ENCODE data around the gene VWA2.

The VWA2 gene

GRCh38 chr10:114252883-114253282 lies 13.8 kb downstream of the VWA2 start:
- no peaks in the 10 kb centered on the region for H3K36me3 ChIP-seq (ENCODE audit: insufficient read depth, low read length)
- no peaks in the 10 kb centered on the region for H3K4me1 ChIP-seq (ENCODE audit: insufficient read depth, low read length)
- H3K9me3 ChIP-seq (ENCODE audit: low read length), result no peaks in the 10 kb centered on the region
- H3K4me3 ChIP-seq (ENCODE audit: low read length), result no peak overlapping the region
- H3K27me3 ChIP-seq (ENCODE audit: insufficient read depth, low read length), result no peaks in the 10 kb centered on the region
- H2AFZ ChIP-seq (ENCODE audit: low read depth, low read length), result no peak overlapping the region

GRCh38 chr10:114255227-114255626 lies 16.2 kb downstream of the VWA2 start:
- Histone ChIP-seq H3K9me3 (ENCODE audit: low read length) (no peaks in the 10 kb centered on the region), H3K36me3 (ENCODE audit: insufficient read depth, low read length) (no peaks in the 10 kb centered on the region), H3K4me1 (ENCODE audit: insufficient read depth, low read length) (no peaks in the 10 kb centered on the region), H3K4me3 (ENCODE audit: low read length) (no peak overlapping the region), H3K27me3 (ENCODE audit: insufficient read depth, low read length) (peaks cover 4% of the 10 kb centered on the region), H2AFZ (ENCODE audit: low read depth, low read length) (no peak overlapping the region)

- Histone ChIP-seq H3K4me1 (ENCODE audit: insufficient read depth, low read length) (no peaks in the 10 kb centered on the region), H3K9me3 (ENCODE audit: low read length) (no peaks in the 10 kb centered on the region), H2AFZ (ENCODE audit: low read depth, low read length) (no peak overlapping the region), H3K4me3 (ENCODE audit: low read length) (no peak overlapping the region), H3K36me3 (ENCODE audit: insufficient read depth, low read length) (no peaks in the 10 kb centered on the region), H3K27me3 (ENCODE audit: insufficient read depth, low read length) (peaks cover 4% of the 10 kb centered on the region)
These were observed 17.1 kb downstream of the VWA2 start for GRCh38 chr10:114256008-114256765.

- Histone ChIP-seq H2AFZ (ENCODE audit: low read depth, low read length) (no peak overlapping the region), H3K4me1 (ENCODE audit: insufficient read depth, low read length) (no peaks in the 10 kb centered on the region), H3K36me3 (ENCODE audit: insufficient read depth, low read length) (no peaks in the 10 kb centered on the region), H3K9me3 (ENCODE audit: low read length) (no peaks in the 10 kb centered on the region), H3K27me3 (ENCODE audit: insufficient read depth, low read length) (peaks cover 4% of the 10 kb centered on the region), H3K4me3 (ENCODE audit: low read length) (no peak overlapping the region)
These were observed 17.8 kb downstream of the VWA2 start for GRCh38 chr10:114256822-114257221.

- Histone ChIP-seq H3K4me3 (ENCODE audit: low read length) (no peak overlapping the region), H2AFZ (ENCODE audit: low read depth, low read length) (no peak overlapping the region), H3K27me3 (ENCODE audit: insufficient read depth, low read length) (peaks cover 4% of the 10 kb centered on the region), H3K9me3 (ENCODE audit: low read length) (no peaks in the 10 kb centered on the region), H3K36me3 (ENCODE audit: insufficient read depth, low read length) (no peaks in the 10 kb centered on the region), H3K4me1 (ENCODE audit: insufficient read depth, low read length) (no peaks in the 10 kb centered on the region)
These were observed 18.4 kb downstream of the VWA2 start for GRCh38 chr10:114257498-114257897.

GRCh38 chr10:114258274-114258840 lies 19.3 kb downstream of the VWA2 start:
- Histone ChIP-seq H3K9me3 (ENCODE audit: low read length) (no peaks in the 10 kb centered on the region), H3K4me3 (ENCODE audit: low read length) (no peak overlapping the region), H3K36me3 (ENCODE audit: insufficient read depth, low read length) (no peaks in the 10 kb centered on the region), H2AFZ (ENCODE audit: low read depth, low read length) (no peak overlapping the region), H3K27me3 (ENCODE audit: insufficient read depth, low read length) (peaks cover 4% of the 10 kb centered on the region), H3K4me1 (ENCODE audit: insufficient read depth, low read length) (no peaks in the 10 kb centered on the region)

- H2AFZ ChIP-seq (ENCODE audit: low read depth, low read length), result no peak overlapping the region
- H3K4me3 ChIP-seq (ENCODE audit: low read length), result no peak overlapping the region
- H3K27me3 ChIP-seq (ENCODE audit: insufficient read depth, low read length), result peaks cover 4% of the 10 kb centered on the region
- no peaks in the 10 kb centered on the region for H3K36me3 ChIP-seq (ENCODE audit: insufficient read depth, low read length)
- H3K9me3 ChIP-seq (ENCODE audit: low read length), result no peaks in the 10 kb centered on the region
- H3K4me1 ChIP-seq (ENCODE audit: insufficient read depth, low read length), result no peaks in the 10 kb centered on the region
These were observed 20.8 kb downstream of the VWA2 start for GRCh38 chr10:114259824-114260223.

GRCh38 chr10:114260366-114260765 lies 21.3 kb downstream of the VWA2 start:
- Histone ChIP-seq H3K36me3 (ENCODE audit: insufficient read depth, low read length) (no peaks in the 10 kb centered on the region), H2AFZ (ENCODE audit: low read depth, low read length) (no peak overlapping the region), H3K27me3 (ENCODE audit: insufficient read depth, low read length) (peaks cover 4% of the 10 kb centered on the region), H3K4me3 (ENCODE audit: low read length) (no peak overlapping the region), H3K9me3 (ENCODE audit: low read length) (no peaks in the 10 kb centered on the region), H3K4me1 (ENCODE audit: insufficient read depth, low read length) (no peaks in the 10 kb centered on the region)

- no peaks in the 10 kb centered on the region for H3K36me3 ChIP-seq (ENCODE audit: insufficient read depth, low read length)
- H3K4me1 ChIP-seq (ENCODE audit: insufficient read depth, low read length), result no peaks in the 10 kb centered on the region
- peaks cover 4% of the 10 kb centered on the region for H3K27me3 ChIP-seq (ENCODE audit: insufficient read depth, low read length)
- H3K4me3 ChIP-seq (ENCODE audit: low read length), result no peak overlapping the region
- no peak overlapping the region for H2AFZ ChIP-seq (ENCODE audit: low read depth, low read length)
- H3K9me3 ChIP-seq (ENCODE audit: low read length), result no peaks in the 10 kb centered on the region
These were observed 22.0 kb downstream of the VWA2 start for GRCh38 chr10:114261076-114261475.

- H3K4me1 ChIP-seq (ENCODE audit: insufficient read depth, low read length), result no peaks in the 10 kb centered on the region
- H3K4me3 ChIP-seq (ENCODE audit: low read length), result no peak overlapping the region
These were observed 23.4 kb downstream of the VWA2 start for GRCh38 chr10:114262496-114262895.

GRCh38 chr10:114265392-114266053 lies 26.5 kb downstream of the VWA2 start:
- Histone ChIP-seq H2AFZ (ENCODE audit: low read depth, low read length) (no peak overlapping the region), H3K4me3 (ENCODE audit: low read length) (no peak overlapping the region), H3K4me1 (ENCODE audit: insufficient read depth, low read length) (no peaks in the 10 kb centered on the region), H3K36me3 (ENCODE audit: insufficient read depth, low read length) (no peaks in the 10 kb centered on the region), H3K27me3 (ENCODE audit: insufficient read depth, low read length) (no peaks in the 10 kb centered on the region), H3K9me3 (ENCODE audit: low read length) (no peaks in the 10 kb centered on the region)

More at GRCh38 chr10:114262496-114262895, 23.4 kb downstream of the VWA2 start:
- Histone ChIP-seq H3K9me3 (ENCODE audit: low read length) (no peaks in the 10 kb centered on the region), H2AFZ (ENCODE audit: low read depth, low read length) (no peak overlapping the region), H3K36me3 (ENCODE audit: insufficient read depth, low read length) (no peaks in the 10 kb centered on the region), H3K27me3 (ENCODE audit: insufficient read depth, low read length) (peaks cover 4% of the 10 kb centered on the region)

- no peaks in the 10 kb centered on the region for H3K36me3 ChIP-seq (ENCODE audit: insufficient read depth, low read length)
- H3K4me3 ChIP-seq (ENCODE audit: low read length), result no peak overlapping the region
- peaks cover 4% of the 10 kb centered on the region for H3K27me3 ChIP-seq (ENCODE audit: insufficient read depth, low read length)
- H3K4me1 ChIP-seq (ENCODE audit: insufficient read depth, low read length), result no peaks in the 10 kb centered on the region
- H3K9me3 ChIP-seq (ENCODE audit: low read length), result no peaks in the 10 kb centered on the region
- no peak overlapping the region for H2AFZ ChIP-seq (ENCODE audit: low read depth, low read length)
These were observed 27.5 kb downstream of the VWA2 start for GRCh38 chr10:114266521-114266920.

GRCh38 chr10:114271075-114271778 lies 32.2 kb downstream of the VWA2 start:
- H3K9me3 ChIP-seq (ENCODE audit: low read length), result no peaks in the 10 kb centered on the region
- H3K36me3 ChIP-seq (ENCODE audit: insufficient read depth, low read length), result no peaks in the 10 kb centered on the region
- no peaks in the 10 kb centered on the region for H3K4me1 ChIP-seq (ENCODE audit: insufficient read depth, low read length)
- H3K27me3 ChIP-seq (ENCODE audit: insufficient read depth, low read length), result peaks cover 9% of the 10 kb centered on the region
- no peak overlapping the region for H2AFZ ChIP-seq (ENCODE audit: low read depth, low read length)
- H3K4me3 ChIP-seq (ENCODE audit: low read length), result no peak overlapping the region

Data from neuron (in vitro differentiated cells).